ENCODE measurements around the gene TPM3.

- TF ChIP-seq CTCF (IDR thresholded peaks at IDR 0.05) (no peak), EHF (CRISPR knock-in tag; IDR thresholded peaks at IDR 0.05) (no peak), POLR2A (IDR thresholded peaks at IDR 0.05; ENCODE audit: low read length) (no peak), NR3C1 (IDR thresholded peaks at IDR 0.05) (no peak), RAD21 (conservative IDR thresholded peaks at IDR 0.05 in 1 of 2, IDR thresholded peaks at IDR 0.05 in 1 of 2) (no peak), RCOR1 (IDR thresholded peaks at IDR 0.05; ENCODE audit: low read depth, low read length) (no peak), SREBF2 (IDR thresholded peaks at IDR 0.05) (no peak), BCL3 (IDR thresholded peaks at IDR 0.05) (no peak), CBX8 (IDR thresholded peaks at IDR 0.05) (no peak), EP300 (IDR thresholded peaks at IDR 0.05) (no peak), SMC3 (IDR thresholded peaks at IDR 0.05) (no peak), HDAC2 (IDR thresholded peaks at IDR 0.05) (no peak)
Measured at GRCh38 chr1:154207262-154207661, 15.4 kb upstream of the TPM3 start.
